Left lung (tissue), 10 donors: ENCODE data around the gene STYX. TPM values are rescaled to one million over a fixed set of nuclear protein-coding genes. Genes with fewer than 3 reads are reported as not detected.
A peak's percentile ranks its signal among the peaks of the same experiment; 100 is the strongest.

Source experiments
- ATAC-seq: fragments of 200-7000 bp; cut with Tn5 transposase; one replicate; pipeline ENCODE4 v1.9.1; 2020; ENCODE audit warnings: moderate library complexity
- DNase-seq, 4 donors: peaks; one replicate each; pipeline ENCODE4 v3.0.0-alpha.2; 2013 to 2020
- H3K27ac ChIP-seq, 2 donors: fragments of 200-600 bp; sonication (generic) in 1 of 2; one replicate each; pipeline versions ENCODE4 v1.5.0 to v1.8.0; 2020 to 2021
- H3K27me3 ChIP-seq, 2 donors: fragments of 200-600 bp; sonication (generic) in 1 of 2; one replicate each; pipeline versions ENCODE4 v1.5.0 to v1.8.0; 2020 to 2021
- H3K36me3 ChIP-seq, 2 donors: fragments of 200-600 bp; sonication (generic) in 1 of 2; one replicate each; pipeline versions ENCODE4 v1.5.0 to v1.8.0; 2020 to 2021
- H3K4me1 ChIP-seq, 2 donors: fragments of 200-600 bp; one replicate each; pipeline ENCODE4 v1.8.0; 2021
- H3K4me3 ChIP-seq, 2 donors: fragments of 200-600 bp; sonication (generic) in 1 of 2; one replicate each; pipeline versions ENCODE4 v1.5.0 to v1.8.0; 2020 to 2021; ENCODE audit warnings: mild to moderate bottlenecking in 1 of 2
- H3K9me3 ChIP-seq, 2 donors: fragments of 200-600 bp; sonication (generic) in 1 of 2; one replicate each; pipeline versions ENCODE4 v1.5.0 to v1.8.0; 2020 to 2021
- CTCF ChIP-seq, 2 donors: fragments of 200-600 bp; sonication (generic) in 1 of 2; IDR thresholded peaks; one replicate each; pipeline versions ENCODE4 v1.5.0 to v1.8.0; 2021; ENCODE audit warnings: antibody characterized with exemption in 2 of 2
- intact Hi-C, 2 donors: fragments of 100-400 bp; cut with DNase I; formaldehyde crosslinking; loops; one replicate each; pipeline versions ENCODE4 v1.11.2 to v1.14.2; 2022
- polyA plus RNA-seq, 6 donors: library from polyadenylated mRNA; unstranded; fragments of 120-200 nt; gene quantifications; one replicate each; pipeline ENCODE4 v1.2.1, GENCODE V29; 2013; ENCODE audit not compliant: insufficient read length in 6 of 6
- total RNA-seq, 2 donors: library from RNA; stranded (reverse); fragmentation: NEBNext Ultra II Directional; extraction: Animal tissue kit (Norgen Biotek cat#: 25700); gene quantifications; one replicate each; pipeline ENCODE4 v1.2.1, GENCODE V29; 2021
- donor health status: DM: no; HTN: yes; CAD: no.
- donor health status: DM: no; HTN: no; CAD: no.

Gene STYX
- total and polyA plus RNA-seq, 8 donors = 9.9 to 19.2 (median 17.3) TPM

- no peaks in the 10 kb centered on the region for H3K36me3 ChIP-seq
- peak within 1 kb of the TSS; percentile 98 to 99 for H3K27ac ChIP-seq
- peak; percentile 92 for ATAC-seq
- no peaks in the 10 kb centered on the region for H3K27me3 ChIP-seq
- intact Hi-C loops = no loop called here
- peak within 1 kb of the TSS; percentile 92 to 93 for H3K4me3 ChIP-seq
- no peaks in the 10 kb centered on the region for H3K9me3 ChIP-seq
- H3K4me1 ChIP-seq = peaks cover 9 to 66% of the 10 kb centered on the region in 2 donors
- peak; percentile 75 to 97 (median 90) for DNase-seq
- no peak for TF ChIP-seq CTCF (IDR thresholded peaks at IDR 0.05)
These were observed 34.4 kb upstream of the STYX start, which contains the start of gene ERO1A for GRCh38 chr14:52695481-52696091. ERO1A (minus strand) TSS chr14:52695558; CDS start chr14:52695481, 77 bp downstream.

GRCh38 chr14:52700701-52701172 lies 29.2 kb upstream of the STYX start:
- Histone ChIP-seq H3K9me3 (no peaks in the 10 kb centered on the region), H3K27me3 (no peaks in the 10 kb centered on the region), H3K4me1 (peaks cover 0 to 62% of the 10 kb centered on the region in 2 donors), H3K36me3 (no peaks in the 10 kb centered on the region), H3K4me3 (no peak overlapping the region), H3K27ac (peak overlapping the region; percentile 62 to 68)
- no peak for TF ChIP-seq CTCF (IDR thresholded peaks at IDR 0.05)
- DNase-seq (peak in 1 of 4 donors; percentile 44), ATAC-seq (peak; percentile 62)
- intact Hi-C loops = no loop called here

DNA sequence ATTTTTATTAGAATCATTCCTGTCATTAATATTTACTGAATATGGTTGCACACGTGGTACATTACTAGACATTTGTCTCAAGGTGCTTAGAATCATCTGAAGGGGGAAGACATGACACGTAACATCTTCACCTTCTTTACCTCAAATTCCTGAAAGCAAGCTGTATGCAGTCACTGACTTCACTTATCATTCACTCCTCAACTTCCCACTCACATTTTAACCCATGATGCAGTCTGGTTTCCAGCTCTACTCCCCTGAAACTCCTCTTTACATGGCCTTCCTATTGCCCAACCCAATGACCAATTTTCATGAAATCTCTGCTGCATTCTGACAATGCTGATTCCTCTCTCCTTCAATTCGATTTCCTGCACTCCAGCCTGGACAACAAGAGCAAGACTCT lies 28.7 kb upstream of the STYX start:
- Histone ChIP-seq H3K27me3 (no peaks in the 10 kb centered on the region), H3K4me3 (no peak overlapping the region), H3K4me1 (peaks cover 0 to 64% of the 10 kb centered on the region in 2 donors), H3K27ac (peak overlapping the region; percentile 62 to 68), H3K36me3 (no peaks in the 10 kb centered on the region), H3K9me3 (no peaks in the 10 kb centered on the region)
- intact Hi-C loops = no loop called here
- TF ChIP-seq CTCF (IDR thresholded peaks at IDR 0.05) = no peak
- ATAC-seq = no peak
- DNase-seq = no peak

GRCh38 chr14:52703225-52703624 lies 26.7 kb upstream of the STYX start:
- TF ChIP-seq CTCF (IDR thresholded peaks at IDR 0.05) = no peak
- intact Hi-C loops = no loop called here
- H3K27ac ChIP-seq = peak overlapping the region; percentile 54 to 62
- no peaks in the 10 kb centered on the region for H3K27me3 ChIP-seq
- DNase-seq = peak in 1 of 4 donors; percentile 80
- no peaks in the 10 kb centered on the region for H3K36me3 ChIP-seq
- peaks cover 6 to 58% of the 10 kb centered on the region in 2 donors for H3K4me1 ChIP-seq
- H3K9me3 ChIP-seq = no peaks in the 10 kb centered on the region
- ATAC-seq = peak; percentile 52
- no peak overlapping the region for H3K4me3 ChIP-seq

GRCh38 chr14:52703664-52704063 lies 26.3 kb upstream of the STYX start:
- no peak for ATAC-seq
- Histone ChIP-seq H3K9me3 (no peaks in the 10 kb centered on the region), H3K27ac (peak overlapping the region; percentile 54 to 62), H3K36me3 (peaks cover 0 to 3% of the 10 kb centered on the region in 2 donors), H3K4me3 (no peak overlapping the region), H3K27me3 (no peaks in the 10 kb centered on the region), H3K4me1 (peaks cover 10 to 62% of the 10 kb centered on the region in 2 donors)
- no peak for DNase-seq
- TF ChIP-seq CTCF (IDR thresholded peaks at IDR 0.05) = no peak
- intact Hi-C loops = no loop called here
